ENCODE data around the gene NGEF.

GRCh38 chr2:232979871-232980461 is 33.1 kb downstream of the NGEF start:
- TF ChIP-seq, protein P1, sequence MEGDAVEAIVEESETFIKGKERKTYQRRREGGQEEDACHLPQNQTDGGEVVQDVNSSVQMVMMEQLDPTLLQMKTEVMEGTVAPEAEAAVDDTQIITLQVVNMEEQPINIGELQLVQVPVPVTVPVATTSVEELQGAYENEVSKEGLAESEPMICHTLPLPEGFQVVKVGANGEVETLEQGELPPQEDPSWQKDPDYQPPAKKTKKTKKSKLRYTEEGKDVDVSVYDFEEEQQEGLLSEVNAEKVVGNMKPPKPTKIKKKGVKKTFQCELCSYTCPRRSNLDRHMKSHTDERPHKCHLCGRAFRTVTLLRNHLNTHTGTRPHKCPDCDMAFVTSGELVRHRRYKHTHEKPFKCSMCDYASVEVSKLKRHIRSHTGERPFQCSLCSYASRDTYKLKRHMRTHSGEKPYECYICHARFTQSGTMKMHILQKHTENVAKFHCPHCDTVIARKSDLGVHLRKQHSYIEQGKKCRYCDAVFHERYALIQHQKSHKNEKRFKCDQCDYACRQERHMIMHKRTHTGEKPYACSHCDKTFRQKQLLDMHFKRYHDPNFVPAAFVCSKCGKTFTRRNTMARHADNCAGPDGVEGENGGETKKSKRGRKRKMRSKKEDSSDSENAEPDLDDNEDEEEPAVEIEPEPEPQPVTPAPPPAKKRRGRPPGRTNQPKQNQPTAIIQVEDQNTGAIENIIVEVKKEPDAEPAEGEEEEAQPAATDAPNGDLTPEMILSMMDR (IDR thresholded peaks at IDR 0.05; ENCODE audit: low read depth, low read length, missing input control): no peak
- TF ChIP-seq YY1 (IDR thresholded peaks at IDR 0.05) (no peak), REST (IDR thresholded peaks at IDR 0.05) (no peak), SP1 (IDR thresholded peaks at IDR 0.05) (no peak), JUND (IDR thresholded peaks at IDR 0.05) (no peak), GABPA (IDR thresholded peaks at IDR 0.05 in 1 of 2, conservative IDR thresholded peaks at IDR 0.05 in 1 of 2) (no peak), TAF1 (conservative IDR thresholded peaks at IDR 0.05) (no peak), EGR1 (IDR thresholded peaks at IDR 0.05; ENCODE audit: low read depth in 2 of 2) (no peak), RAD21 (IDR thresholded peaks at IDR 0.05) (no peak), HNF4A (conservative IDR thresholded peaks at IDR 0.05) (no peak)
- TF ChIP-seq, protein P2, sequence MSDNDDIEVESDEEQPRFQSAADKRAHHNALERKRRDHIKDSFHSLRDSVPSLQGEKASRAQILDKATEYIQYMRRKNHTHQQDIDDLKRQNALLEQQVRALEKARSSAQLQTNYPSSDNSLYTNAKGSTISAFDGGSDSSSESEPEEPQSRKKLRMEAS (IDR thresholded peaks at IDR 0.05): no peak
- TF ChIP-seq, protein P3, sequence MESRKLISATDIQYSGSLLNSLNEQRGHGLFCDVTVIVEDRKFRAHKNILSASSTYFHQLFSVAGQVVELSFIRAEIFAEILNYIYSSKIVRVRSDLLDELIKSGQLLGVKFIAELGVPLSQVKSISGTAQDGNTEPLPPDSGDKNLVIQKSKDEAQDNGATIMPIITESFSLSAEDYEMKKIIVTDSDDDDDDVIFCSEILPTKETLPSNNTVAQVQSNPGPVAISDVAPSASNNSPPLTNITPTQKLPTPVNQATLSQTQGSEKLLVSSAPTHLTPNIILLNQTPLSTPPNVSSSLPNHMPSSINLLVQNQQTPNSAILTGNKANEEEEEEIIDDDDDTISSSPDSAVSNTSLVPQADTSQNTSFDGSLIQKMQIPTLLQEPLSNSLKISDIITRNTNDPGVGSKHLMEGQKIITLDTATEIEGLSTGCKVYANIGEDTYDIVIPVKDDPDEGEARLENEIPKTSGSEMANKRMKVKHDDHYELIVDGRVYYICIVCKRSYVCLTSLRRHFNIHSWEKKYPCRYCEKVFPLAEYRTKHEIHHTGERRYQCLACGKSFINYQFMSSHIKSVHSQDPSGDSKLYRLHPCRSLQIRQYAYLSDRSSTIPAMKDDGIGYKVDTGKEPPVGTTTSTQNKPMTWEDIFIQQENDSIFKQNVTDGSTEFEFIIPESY (IDR thresholded peaks at IDR 0.05): no peak
